Hepatocyte (in vitro differentiated cells): ENCODE data around the gene SLC66A3.

Experiments used
- CTCF ChIP-seq: fragments of 200-600 bp; sonication (generic); IDR thresholded peaks from 2 replicates; pipeline ENCODE4 v1.5.1; 2016; ENCODE audit warnings: antibody characterized with exemption, mild to moderate bottlenecking; ENCODE audit not compliant: poor library complexity
- EZH2 ChIP-seq: fragments of 200-600 bp; sonication (generic); IDR thresholded peaks from 2 replicates; pipeline ENCODE4 v1.6.1; 2016; ENCODE audit warnings: antibody characterized with exemption, mild to moderate bottlenecking, borderline replicate concordance

DNA sequence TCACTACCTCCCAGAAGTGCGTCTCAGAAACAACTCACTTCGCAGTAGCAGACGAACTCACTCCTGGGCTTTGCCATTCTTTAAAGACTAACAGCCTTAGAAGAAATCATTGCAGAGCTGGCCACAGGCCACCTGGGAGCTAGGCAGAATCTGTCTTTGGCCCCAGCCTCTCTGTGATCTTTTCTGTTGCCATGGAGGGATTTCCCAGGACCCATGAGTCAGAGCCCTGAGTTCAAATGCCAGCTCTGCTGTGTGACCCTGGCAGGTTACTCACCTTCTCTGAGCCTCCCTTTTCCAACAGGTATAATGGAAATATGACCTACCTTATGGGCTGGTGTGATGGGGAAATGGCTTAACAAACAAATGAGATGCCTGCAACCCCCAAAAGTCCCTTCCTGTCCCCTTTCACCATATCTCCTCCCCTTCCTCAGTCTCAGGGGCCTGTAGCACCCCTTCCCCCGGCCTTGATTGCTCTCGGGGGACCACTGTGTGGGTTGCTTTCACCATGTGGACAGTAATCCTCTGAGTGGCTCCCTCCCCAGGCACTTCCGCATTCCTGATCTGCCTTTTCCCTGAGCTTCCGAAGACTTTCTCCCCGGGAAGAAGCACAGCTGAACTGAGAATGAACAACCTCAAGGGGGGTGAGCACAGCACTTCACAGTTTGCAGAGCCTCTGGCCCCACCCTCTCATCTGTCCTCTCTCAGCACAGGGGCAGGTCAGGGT is 34.0 kb upstream of the SLC66A3 start:
- TF ChIP-seq EZH2 (no peak), CTCF (no peak)
